ENCODE measurements around the gene PGPEP1. TPM values are rescaled to one million over a fixed set of nuclear protein-coding genes. Genes with fewer than 3 reads are reported as not detected.
"Not testable (repeated sequence)": the region's sequence is repeated elsewhere in the genome, so short reads cannot be mapped to it uniquely, and the experiment has no call there.

Gene PGPEP1
- total RNA-seq, 2 donors from 2014 or later = 105 to 109 TPM

DNA sequence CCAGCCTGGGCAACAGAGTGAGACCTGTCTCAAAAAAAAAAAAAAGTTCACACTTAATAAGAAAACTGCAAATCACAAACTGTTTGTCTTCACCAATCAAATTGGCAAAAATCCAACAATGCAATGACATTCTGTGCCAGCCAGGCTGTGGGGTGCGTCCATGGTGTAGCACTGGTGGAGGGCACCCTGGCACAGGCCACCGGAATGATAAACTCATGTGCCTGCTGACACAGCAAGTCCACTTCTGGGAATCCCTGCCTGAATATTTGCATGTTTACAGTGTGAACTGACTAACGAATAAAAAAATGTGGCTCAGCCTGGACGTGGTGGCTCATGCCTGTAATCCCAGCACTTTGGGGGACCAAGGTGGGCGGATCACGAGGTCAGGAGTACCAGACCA, 58.6 kb downstream of the PGPEP1 start:
- intact Hi-C loops (cut with DNase I, micrococcal nuclease) = no loop called here
- ATAC-seq = peak; percentile 25

DNA sequence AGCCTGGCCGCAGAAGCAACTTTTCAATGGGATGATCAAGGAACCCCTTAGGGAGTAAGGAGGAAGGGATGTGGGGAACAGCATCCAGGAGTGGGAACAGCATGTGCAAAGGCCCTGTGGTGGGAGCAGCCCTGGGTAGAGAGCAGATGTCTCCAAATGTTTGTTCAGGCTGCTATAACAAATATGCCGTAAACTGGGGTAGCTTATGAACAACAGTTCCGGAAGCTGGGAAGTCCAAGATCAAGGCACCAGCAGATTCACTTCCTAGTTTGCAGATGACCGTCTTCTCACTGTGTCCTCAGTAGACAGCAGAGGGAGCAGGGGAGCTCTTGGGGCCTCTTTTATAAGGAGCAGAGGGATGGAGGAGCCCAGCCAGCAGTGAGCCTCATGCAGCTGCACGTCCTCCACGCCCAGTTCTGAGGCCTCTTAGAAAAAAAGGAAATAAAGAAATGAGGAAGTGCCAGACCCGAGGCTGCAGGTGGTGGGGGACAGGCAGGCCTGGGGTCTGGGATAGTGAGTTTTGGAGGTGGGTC, 61.2 kb downstream of the PGPEP1 start:
- peak; percentile 96 for ATAC-seq
- DNase-seq = peak; percentile 85 to 91
- intact Hi-C loops (cut with DNase I, micrococcal nuclease) = no loop called here

More for the DNA sequence above, 58.6 kb downstream of the PGPEP1 start:
- DNase-seq = peak in 1 of 2 donors; percentile 85

DNA sequence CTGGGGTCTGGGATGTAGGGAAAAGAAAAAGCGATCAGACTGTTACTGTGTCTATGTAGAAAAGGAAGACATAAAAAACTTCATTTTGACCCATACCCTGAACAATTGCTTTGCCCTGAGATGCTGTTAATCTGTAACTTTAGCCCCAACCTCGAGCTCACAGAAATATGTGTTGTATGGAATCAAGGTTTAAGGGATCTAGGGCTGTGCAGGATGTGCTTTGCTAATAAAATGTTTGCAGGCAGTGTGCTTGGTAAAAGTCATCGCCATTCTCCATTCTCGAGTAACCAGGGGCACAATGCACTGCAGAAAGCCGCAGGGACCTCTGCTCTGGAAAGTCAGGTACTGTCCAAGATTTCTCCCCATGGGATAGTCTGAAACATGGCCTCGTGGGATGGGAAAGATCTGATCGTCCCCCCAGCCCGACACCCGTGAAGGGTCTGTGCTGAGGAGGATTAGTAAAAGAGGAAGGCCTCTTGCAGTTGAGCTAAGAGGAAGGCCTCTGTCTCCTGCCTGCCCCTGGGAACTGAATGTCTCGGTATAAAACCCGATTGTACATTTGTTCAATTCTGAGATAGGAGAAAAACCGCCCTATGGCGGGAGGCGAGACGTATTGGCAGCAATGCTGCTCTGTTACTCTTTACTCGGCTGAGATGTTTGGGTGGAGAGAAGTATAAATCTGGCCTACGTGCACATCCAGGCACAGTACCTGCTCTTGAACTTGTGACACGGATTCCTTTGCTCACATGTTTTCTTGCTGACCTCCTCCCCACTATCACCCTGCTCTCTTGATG, 62.3 kb downstream of the PGPEP1 start:
- intact Hi-C loops (cut with DNase I, micrococcal nuclease); DNase-seq: not testable (repeated sequence)
- ATAC-seq = peak; percentile 22

DNA sequence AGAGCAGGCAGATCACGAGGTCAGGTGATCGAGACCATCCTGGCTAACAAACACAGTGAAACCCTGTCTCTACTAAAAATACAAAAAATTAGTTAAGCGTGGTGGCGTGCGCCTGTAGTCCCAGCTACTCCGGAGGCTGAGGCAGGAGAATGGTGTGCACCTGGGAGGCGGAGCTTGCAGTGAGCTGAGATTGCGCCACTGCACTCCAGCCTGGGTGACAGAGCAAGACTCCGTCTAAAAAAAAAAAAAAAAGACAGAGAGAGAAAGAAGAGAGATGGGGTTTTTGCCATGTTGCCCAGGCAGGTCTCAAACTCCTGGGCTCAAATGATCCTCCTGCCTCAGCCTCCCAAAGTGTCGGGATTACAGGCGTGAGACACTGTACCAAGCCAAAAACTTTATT, 65.4 kb downstream of the PGPEP1 start:
- intact Hi-C loops (cut with DNase I, micrococcal nuclease); ATAC-seq; DNase-seq: not testable (repeated sequence)

GRCh38 chr19:18406749-18407148, 66.4 kb downstream of the PGPEP1 start:
- ATAC-seq = no peak
- DNase-seq = no peak
- intact Hi-C loops (cut with DNase I, micrococcal nuclease) = no loop called here

GRCh38 chr19:18408053-18408476, 67.7 kb downstream of the PGPEP1 start:
- ATAC-seq (peak; percentile 79), DNase-seq (peak; percentile 70 to 82)
- intact Hi-C loops (cut with DNase I, micrococcal nuclease) = no loop called here

DNA sequence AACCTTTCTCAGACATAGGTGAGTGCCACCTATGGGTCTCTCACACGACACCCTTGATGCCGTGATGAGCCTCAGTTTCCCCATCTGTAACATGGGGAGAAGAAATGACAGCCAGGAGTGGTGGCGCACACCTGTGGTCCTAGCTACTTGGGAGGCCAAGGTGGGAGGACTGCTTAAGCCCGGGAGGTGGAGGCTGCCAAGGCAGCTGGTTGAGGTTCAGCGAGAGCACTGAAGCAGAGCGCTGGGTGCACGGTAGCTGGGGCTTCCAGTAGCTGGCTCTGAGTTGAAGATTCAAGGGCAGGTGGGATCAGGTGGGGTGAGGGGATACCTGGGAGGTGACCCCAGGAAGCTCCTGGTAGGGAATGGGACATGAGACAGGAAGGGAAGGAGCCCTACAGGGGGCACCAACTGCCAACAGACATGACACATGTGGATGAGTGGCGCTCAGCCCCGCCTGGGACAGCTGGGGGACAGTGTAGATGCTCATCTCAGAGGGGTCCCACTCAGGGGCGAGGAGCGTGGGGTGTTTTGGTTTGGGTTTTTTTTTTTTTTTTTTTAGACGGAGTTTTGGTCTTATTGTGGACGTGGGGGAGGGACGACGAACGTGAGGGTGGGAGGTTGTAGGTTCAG, 72.3 kb downstream of the PGPEP1 start:
- ATAC-seq = no peak
- intact Hi-C loops (cut with DNase I, micrococcal nuclease) = loop anchor here (5.0 to 10.0 kb wide), 2 partner anchors 58 to 65 kb away; no protein-coding TSS in a partner anchor

GRCh38 chr19:18414504-18415177, 74.2 kb downstream of the PGPEP1 start:
- DNase-seq (peak in 1 of 2 donors; percentile 40), ATAC-seq (no peak)
- intact Hi-C loops (cut with DNase I, micrococcal nuclease) = loop anchor here (5.0 to 10.0 kb wide), 2 partner anchors 60 to 67 kb away; no protein-coding TSS in a partner anchor

More for the DNA sequence above, 72.3 kb downstream of the PGPEP1 start:
- DNase-seq = peak in 1 of 2 donors; percentile 29

GRCh38 chr19:18415178-18415867, 74.9 kb downstream of the PGPEP1 start:
- DNase-seq = peak; percentile 57 to 73
- intact Hi-C loops (cut with DNase I, micrococcal nuclease) = loop anchor here in 1 of 2 donors (10.0 kb wide), 1 partner anchor 61 kb away; no protein-coding TSS in a partner anchor
- no peak for ATAC-seq

GRCh38 chr19:18416778-18417249, 76.4 kb downstream of the PGPEP1 start:
- intact Hi-C loops (cut with DNase I, micrococcal nuclease) = loop anchor here in 1 of 2 donors (10.0 kb wide), 1 partner anchor 62 kb away; no protein-coding TSS in a partner anchor
- peak; percentile 84 to 85 for DNase-seq
- ATAC-seq = peak; percentile 30

DNA sequence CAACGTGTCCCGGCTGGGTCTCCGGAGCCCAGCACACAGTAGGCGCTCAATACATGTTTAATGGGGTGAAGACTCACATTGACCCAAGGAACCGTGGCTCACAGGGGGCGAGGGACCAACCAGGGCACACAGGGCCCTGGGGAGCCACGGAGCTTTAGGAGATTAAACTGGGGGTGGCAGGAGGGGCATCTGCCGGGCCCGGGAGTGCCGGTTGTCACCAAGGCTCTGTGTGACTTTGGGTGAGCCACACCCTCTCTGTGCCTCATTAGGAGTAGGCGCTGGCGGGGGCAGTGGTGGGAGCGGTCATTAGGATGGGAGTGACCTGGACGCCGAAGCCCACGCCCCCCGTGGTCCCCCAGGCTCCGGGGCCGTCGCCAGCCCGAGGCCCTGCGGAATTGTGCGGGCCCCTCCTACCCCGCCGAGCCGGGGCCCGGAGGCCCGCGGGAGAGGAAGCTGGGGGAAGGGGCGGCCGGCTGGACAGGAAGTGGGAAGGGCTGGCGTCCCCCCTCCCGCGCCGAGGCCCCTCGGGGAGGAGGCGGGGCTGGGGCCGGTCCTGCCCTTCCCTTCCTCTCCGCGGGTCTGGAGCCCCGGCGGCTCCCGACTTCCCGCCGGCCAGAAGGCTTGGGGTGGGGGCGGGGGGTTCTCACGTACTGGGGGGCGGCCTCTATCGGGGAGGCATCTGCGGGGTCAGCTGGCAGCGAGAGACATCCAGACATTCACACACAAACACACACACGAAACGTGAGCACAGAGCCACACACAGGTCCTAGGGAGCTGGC, 77.0 kb downstream of the PGPEP1 start:
- intact Hi-C loops (cut with DNase I, micrococcal nuclease) = loop anchor here in 1 of 2 donors (10.0 kb wide), 1 partner anchor 63 kb away; no protein-coding TSS in a partner anchor
- ATAC-seq (peak; percentile 6), DNase-seq (peak; percentile 69 to 70)

- ATAC-seq (no peak), DNase-seq (peak; percentile 47 to 52)
- intact Hi-C loops (cut with DNase I, micrococcal nuclease) = loop anchor here in 1 of 2 donors (10.0 kb wide), 1 partner anchor 63 kb away; no protein-coding TSS in a partner anchor
Measured at GRCh38 chr19:18418029-18418482, 77.7 kb downstream of the PGPEP1 start.

DNA sequence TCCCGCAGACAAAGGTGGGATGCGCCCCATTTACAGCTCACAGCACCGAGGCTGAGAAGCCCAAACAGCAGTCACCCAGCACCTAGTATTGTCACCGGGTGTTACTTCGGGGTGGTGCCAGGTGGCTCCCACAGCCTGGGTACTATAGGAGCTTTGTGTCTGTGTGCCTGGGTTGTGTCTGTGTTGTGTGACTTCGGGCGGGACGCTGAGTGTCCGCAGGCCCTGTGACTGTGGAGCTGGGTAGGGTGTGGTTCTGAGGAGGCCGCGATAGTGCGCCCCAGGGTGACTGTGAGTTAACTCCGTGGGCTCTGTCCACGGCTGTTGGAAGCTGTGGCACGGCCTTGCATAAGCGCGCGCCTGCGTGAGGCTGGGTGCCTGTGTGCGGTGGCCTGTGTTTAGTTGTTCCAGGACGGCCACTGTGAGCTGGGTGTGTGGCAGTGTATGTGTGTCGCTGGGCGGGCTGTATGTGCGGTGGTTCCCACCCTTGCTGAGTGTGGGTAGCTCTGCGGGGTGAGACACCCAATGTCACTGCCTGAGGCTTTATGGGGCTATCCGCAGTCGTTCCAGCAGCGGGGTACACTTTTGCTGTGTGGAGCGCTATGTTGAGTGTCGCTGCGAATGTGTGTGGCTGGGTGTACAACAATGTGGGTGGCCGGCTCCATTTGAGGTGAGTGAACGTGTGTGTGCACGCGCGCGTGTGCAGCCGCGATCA, 78.2 kb downstream of the PGPEP1 start:
- peak; percentile 37 for ATAC-seq
- intact Hi-C loops (cut with DNase I, micrococcal nuclease) = loop anchor here in 1 of 2 donors (10.0 kb wide), 1 partner anchor 64 kb away; no protein-coding TSS in a partner anchor
- DNase-seq = peak; percentile 65 to 66

DNA sequence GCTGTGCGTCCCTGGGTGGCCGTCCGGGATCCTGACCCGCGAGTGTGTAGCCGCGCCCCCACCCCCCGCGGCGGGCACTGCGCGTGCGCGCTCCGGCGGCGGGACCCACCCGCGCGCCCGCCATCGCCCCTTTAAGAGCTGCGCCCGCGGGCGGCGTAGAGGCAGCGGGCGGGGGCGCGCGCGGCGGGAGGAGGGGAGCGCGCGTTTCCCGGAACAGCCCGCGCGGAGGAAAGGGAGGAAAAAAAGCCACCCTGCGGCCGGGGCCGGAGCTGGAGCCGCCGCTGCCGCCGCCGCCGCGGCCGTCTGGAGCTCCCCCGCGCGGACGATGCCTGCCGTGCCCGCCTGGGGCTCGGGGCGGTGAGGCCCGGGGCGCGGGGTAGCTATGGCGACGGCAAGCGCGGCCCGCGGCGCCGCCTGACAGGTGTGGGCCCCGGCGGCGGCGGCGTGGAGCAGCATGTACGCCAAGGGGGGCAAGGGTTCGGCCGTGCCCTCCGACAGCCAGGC, 78.8 kb downstream of the PGPEP1 start, which contains the start of gene SSBP4:
TSS of gene SSBP4 (plus strand) at position 204 of the 504 bp plus-strand sequence. CDS start at position 455, 251 bp downstream.
- ATAC-seq (peak; percentile 53), DNase-seq (peak; percentile 52 to 79)
- intact Hi-C loops (cut with DNase I, micrococcal nuclease) = loop anchor here in 1 of 2 donors (10.0 kb wide), 1 partner anchor 64 kb away; no protein-coding TSS in a partner anchor
